GM19452 (cell line): ENCODE data around the gene PET100.

Experiments
- ATAC-seq: cut with Tn5 transposase; IDR thresholded peaks from one replicate; pipeline ENCODE4 v1.9.1; 2021; ENCODE audit not compliant: unreplicated experiment

PET100 gene

DNA sequence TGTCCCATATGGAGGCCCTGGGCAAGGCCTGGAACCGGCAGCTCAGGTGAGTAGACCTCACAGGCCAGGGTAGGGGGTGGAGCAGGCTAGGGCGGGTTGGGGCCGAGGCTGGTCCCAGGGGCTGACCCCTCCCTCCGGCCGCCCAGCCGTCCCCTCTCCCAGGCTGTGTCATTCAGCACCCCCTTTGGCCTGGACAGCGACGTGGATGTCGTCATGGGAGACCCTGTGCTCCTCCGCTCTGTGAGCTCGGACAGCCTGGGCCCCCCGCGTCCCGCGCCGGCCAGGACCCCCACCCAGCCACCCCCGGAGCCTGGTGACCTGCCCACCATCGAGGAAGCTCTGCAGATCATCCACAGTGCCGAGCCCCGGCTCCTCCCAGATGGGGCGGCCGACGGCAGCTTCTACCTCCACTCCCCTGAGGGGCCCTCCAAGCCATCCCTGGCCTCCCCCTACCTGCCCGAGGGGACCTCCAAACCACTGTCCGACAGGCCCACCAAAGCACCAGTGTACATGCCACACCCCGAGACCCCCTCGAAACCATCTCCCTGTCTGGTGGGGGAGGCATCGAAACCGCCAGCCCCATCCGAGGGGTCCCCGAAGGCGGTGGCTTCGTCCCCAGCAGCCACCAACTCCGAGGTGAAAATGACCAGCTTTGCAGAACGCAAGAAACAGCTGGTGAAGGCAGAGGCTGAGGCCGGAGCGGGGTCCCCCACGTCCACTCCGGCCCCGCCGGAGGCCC lies 17.9 kb upstream of the PET100 start:
- no peak for ATAC-seq

DNA sequence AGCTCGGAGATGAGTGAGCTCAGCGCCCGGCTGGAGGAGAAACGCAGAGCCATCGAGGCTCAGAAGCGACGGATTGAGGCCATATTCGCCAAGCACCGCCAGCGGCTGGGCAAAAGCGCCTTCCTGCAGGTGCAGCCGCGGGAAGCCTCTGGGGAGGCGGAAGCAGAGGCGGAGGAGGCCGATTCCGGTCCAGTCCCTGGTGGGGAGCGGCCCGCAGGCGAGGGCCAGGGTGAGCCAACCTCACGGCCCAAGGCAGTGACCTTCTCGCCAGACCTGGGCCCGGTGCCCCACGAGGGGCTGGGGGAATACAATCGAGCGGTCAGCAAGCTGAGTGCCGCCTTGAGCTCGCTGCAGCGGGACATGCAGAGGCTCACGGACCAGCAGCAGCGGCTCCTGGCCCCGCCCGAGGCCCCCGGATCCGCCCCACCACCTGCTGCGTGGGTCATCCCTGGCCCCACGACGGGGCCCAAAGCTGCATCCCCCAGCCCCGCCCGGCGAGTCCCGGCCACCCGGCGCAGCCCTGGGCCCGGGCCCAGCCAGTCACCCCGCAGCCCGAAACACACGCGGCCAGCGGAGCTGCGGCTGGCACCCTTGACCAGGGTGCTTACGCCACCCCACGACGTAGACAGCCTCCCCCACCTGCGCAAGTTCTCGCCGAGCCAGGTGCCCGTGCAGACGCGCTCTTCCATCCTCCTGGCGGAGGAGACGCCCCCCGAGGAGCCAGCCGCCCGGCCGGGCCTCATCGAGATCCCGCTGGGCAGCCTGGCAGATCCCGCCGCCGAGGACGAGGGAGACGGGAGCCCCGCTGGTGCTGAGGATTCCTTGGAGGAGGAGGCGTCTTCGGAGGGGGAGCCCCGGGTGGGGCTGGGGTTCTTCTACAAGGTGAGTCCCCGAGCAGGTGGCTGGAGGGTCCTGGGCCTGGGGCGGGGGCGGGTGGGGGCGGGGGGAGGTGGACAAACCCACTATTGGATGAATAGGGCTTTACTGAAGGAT lies 17.0 kb upstream of the PET100 start:
- ATAC-seq: no peak

DNA sequence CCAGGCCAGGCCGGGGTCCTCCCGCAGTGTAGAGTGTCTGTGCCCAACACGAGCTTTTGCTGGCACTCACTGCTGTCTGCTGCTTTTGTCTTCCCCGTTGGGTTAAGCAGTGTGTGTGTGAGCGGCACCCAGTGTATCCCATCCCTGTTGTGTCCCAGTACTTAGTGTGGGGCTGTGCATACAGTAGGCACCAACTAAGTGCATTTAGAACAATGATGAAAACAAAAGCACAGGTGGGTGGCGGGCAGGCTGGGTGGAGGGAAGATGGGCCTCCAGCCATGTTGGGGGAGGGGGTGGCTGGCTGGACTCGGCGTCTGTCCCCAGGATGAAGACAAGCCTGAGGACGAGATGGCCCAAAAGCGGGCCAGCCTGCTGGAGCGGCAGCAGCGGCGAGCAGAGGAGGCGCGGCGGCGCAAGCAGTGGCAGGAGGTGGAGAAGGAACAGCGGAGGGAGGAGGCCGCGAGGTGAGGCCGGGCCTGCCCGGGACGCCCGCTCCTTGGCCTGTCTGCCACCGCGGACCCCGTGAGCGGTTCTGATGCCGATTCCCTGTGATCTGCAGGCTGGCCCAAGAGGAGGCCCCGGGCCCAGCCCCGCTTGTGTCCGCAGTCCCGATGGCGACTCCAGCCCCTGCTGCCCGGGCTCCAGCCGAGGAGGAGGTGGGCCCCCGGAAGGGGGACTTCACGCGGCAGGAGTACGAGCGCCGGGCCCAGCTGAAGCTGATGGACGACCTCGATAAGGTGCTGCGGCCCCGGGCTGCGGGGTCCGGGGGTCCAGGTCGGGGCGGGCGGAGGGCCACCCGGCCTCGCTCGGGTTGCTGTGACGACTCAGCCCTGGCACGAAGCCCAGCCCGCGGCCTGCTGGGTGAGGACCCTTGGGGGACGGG lies 14.5 kb upstream of the PET100 start:
- ATAC-seq: no peak

DNA sequence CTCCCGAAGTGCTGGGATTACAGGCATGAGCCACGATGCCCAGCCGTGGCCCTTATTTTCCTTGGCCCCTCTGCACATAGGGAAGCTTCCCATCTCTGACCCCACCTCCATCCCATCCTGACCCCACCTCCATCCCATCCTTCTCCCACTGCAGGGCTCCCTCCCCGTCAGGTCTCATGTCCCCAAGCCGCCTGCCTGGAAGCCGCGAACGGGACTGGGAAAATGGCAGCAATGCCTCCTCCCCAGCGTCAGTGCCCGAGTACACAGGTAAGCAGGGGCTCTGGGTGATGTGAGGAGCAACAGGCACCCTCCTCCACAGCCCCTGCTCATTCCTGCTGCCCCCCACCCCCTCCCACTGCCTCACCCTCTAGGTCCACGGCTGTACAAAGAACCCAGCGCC lies 12.4 kb upstream of the PET100 start:
- no peak for ATAC-seq

DNA sequence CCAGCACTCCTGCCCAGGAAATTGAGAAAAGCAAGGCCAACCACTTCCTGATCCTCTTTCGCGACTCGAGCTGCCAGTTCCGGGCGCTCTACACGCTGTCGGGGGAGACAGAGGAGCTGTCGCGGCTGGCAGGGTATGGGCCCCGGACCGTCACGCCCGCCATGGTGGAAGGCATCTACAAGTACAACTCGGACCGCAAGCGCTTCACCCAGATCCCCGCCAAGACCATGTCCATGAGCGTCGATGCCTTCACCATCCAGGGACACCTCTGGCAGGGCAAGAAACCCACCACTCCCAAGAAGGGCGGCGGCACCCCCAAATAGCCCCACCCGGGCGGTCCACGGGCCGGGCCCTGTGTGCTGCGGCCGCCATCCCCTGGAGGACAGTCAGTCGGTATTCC lies 11.9 kb upstream of the PET100 start:
- no peak for ATAC-seq

DNA sequence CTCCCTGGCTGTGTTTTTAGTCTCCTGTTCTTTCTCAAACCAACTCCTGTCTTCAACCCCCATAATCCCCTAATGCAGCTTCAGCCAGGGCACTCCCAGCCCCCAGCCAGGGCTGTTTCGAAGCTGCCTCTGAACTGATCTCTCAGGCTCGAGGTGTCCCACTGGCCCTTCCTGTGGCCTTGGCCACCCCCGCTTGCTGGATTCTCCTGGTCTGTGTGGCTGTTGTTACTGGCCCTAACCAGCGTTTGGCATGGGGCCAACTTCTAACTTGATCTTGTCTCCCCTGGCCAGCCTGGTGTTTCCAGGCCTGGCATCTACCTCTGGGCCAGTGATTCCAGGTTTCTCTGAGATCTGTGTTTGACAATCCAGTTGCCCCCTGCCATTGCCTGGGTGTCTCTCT lies 11.2 kb upstream of the PET100 start:
- ATAC-seq: no peak

DNA sequence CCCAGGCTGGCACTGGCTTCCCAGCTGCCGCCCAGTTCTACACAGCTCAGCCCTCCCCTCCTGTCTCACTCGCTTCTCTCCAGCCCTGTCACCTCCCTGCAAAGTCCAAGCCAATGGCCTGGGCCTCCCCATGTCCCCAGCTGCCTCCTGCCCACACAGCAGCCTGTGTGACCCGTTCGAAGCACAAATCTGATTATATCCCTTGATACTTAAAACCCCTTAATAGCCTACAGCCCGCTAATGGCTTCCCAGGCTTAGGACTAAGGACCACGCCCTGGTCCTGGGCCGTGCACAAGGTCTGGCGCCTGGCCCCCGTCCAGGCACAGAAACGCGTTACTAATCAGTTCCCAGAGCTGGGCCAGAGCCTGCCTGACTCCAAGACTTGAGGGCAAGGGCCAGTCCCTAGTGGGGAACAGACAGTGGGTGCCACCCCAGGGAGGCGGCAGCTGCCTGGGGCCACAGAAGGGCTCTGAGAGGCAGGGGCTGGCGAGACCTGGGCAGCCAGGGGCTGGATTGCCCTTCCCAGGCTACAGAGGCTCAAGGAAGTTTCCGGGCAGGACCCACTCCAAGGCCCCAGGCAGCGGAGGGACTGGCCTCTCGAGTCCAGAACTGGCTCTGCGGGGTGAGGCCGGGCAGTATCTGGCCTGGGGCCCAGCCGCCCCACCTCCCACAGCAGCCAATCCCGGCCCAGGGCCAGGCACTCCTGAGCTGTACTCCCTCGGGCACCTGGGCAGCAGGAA lies 10.7 kb upstream of the PET100 start:
- no peak for ATAC-seq

DNA sequence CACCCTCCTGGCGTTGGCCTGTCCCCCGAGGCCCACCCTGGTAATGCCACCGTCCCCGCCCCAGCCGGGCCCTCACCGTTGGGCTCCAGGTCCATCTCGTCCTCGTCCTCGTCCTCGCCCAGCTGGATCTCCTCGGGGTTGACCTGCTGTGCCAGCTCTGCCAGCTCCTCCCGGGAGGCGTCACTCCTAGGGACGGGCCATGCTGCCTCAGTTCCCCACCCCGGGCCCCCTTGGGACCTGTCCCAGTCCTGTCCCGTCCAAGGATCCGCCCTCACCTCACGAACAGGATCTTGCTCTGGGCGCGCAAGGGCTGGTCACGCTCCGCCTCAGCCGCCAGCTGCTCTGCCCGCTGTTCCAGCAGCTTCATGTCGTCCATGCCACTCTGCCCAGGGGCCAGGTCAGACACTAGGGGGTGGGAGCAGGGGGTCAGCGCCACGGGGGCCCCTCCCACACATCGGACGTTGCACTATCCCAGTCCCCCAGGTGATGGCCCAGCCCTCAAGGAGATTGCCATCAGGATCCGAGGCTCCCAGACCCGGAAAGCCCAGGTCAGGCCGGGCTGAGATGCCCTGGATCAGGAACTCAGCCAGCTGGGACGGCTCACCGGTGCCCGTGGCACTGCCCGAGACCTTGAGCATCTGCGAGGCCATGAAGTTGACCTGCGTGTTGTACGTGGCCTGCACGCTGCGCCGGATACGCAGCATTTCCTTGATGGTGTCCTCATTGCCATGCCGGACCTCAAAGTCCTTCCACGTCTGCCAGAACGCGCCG lies 9.7 kb upstream of the PET100 start:
- ATAC-seq: no peak

DNA sequence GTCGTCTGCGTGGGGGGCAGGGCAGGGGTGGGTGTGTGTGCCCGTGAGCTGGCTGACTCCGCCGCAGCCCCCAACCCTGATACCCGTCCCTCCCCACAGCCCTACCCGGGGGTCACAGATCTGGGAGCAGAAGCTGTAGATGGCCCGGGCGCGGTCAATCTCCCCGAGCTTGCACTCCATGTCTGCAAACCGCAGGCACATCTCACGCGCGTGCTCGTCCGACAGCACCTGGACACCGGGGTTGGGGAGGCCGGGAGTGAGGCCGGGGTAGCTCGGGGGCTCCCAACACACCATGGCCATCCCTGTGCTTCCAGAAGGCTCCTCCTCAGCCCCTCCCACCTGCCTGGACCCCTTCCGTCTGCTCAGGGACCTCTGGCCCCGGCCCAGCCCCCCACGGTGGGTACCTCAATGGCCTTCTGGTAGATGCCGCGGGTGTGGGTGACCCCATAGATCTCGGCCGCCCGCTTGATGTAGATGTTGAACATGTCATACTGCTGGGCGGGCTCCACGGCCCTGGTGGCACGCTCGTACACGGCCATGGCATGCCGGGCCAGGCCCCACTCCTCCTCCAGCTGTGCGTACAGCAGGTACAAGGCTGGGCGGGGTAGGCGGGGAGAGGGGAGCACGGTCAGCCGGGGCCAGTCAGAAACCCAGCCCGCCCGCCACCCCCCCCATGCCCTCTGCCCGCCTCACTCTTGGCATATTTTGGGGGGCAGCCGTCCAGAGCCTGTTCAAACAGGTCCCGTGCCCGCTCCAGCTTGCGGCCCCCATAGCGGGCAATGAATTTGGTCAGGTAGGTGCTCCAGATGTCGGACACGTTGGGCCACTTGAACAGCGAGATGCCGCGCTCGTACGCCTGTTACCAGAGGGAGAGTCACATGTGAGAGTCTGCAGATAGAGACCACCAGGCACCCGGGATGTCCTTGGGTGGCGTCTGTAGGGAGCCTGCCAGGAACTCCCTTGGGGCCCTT lies 8.9 kb upstream of the PET100 start:
- no peak for ATAC-seq

DNA sequence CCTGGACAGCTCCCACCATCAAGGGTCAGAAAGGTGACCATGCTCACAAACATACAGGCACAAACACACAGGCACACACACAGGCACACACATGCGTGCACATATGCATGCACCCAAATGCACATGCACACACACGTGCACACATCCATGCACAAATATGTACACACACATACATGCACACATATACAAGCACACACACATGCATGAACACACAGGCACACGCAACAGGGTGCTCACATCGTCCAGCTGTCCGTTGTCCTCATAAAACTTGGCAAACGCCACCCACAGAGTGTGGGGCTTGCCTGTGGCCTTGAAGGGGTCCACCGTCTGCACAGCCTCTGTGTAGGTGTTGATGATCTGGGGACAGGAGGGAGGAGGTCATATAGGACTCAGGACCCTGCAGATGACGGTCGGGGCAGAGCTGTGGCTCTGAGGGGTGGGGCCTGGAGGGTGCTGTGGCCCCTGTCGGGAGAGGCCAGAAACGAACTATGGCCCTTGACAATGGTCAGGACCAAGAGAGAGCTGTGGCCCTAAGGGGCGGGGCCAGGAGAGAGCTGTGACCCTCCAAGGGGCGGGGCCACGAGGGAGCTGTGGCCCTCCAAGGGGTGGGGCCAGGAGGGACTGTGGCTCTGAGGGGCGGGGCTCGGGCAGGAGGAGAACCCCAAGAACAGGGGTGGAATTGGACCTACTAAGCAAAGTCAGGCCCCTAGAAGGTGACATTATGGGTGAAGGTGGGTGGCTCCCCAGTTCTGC lies 6.5 kb upstream of the PET100 start:
- no peak for ATAC-seq

DNA sequence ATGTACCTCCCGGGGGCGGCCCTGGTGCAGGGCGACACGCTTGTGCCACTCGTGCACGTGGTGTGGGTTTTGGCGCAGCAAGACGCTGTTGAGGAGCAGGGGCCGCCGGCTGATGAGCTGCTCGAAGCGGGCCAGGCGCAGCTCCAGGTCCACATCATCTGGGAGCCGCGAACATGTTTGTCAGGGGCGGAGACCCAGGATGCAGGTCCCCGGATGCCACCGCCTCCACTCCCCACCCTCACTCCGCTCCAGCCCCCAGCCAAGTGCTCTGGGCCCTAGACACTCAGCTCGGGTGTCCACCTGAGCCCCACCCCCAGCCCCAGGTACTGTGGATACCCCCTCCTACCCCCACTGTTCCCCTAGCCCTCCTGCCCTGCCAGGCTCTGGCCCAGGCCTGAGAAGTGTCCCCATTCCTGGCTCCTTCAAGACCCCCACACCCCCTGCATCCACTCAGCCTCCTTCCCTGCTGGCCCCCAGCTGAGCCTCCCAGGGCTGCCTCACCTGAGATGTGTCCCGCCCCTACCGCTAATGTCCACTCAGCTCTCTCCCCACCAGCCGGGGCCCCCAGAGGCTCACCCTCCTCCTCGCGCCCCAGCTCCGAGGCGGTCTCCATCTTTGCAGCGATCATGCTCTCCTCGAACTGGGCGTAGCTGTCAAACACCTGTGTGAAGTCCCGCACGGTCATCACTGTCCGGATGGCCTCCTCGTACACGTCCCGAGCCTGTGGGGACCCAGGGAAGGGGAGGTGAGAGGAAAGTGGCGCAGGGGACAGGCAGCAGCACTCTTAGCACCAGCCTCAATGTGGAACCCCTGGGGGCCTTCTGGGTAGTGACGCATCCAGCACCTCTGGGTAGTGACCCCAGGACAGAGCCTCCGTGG lies 5.6 kb upstream of the PET100 start:
- ATAC-seq: no peak

DNA sequence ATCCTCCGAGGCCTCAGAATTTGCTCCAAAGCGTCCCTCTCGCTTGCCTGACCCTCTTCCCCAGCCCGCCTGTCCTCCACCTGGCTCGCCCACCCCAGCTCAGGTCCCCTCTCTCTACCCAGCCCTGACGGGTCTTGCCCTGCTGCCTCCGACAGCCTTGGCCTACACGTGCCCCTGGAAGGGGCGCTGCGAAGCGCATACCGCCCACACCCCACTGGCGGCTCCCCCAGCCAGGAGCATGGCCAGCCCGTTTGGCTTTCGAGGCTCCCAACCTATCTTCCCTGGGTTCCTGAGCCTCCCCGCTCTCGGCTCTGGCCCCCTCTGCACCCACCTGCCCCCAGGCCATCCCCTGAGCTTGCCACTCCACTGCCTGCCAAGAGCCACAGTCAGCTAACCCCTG lies 4.8 kb upstream of the PET100 start:
- no peak for ATAC-seq

DNA sequence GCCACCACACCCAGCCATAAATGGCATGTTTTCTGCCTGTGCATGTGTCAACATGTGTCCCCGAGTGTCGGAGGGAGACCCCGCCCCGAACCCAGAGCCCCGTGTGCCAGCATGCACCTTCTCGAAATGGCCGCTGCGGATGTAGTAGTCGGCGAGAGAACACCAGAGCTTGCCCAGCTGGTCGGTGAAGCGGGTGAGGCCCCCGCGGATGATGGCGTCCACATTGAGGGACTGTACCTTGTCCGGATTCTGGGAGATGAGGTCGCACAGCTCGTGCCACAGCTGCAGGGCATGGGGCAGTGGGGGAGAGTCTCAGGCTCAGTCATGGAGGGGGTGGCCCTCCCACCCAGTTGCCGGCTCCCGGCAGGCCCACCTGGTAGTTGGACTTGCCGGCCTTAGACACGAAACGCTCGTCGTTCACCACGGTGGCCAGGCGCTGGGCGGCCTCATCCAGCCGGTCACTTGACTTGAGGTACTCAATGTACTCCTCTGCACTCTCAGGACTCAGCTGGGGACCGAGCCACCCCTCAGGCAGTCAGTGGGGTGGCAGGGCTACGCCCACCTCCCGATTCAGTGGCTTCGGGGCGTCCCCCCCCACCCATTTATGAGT lies 3.7 kb upstream of the PET100 start:
- ATAC-seq: no peak

DNA sequence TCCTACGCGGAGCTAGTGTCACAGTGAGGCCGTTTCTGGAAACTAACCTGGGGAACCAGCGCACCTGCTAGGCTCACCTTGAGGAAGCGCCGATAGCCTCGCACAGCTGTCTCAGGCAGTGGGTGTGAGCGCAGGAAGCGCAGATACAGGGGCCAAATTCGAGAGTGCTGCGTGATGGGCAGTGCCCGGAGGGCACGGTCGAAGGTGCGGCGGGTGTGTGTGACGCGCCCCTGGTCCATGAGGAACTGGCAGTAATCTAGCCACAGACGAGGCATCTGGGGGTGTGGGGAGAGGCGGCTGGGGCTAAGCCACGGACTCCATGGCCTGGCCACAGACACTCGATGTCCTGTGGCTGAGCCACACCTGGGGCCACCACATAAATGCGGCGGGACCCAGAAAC lies 2.4 kb upstream of the PET100 start:
- no peak for ATAC-seq

DNA sequence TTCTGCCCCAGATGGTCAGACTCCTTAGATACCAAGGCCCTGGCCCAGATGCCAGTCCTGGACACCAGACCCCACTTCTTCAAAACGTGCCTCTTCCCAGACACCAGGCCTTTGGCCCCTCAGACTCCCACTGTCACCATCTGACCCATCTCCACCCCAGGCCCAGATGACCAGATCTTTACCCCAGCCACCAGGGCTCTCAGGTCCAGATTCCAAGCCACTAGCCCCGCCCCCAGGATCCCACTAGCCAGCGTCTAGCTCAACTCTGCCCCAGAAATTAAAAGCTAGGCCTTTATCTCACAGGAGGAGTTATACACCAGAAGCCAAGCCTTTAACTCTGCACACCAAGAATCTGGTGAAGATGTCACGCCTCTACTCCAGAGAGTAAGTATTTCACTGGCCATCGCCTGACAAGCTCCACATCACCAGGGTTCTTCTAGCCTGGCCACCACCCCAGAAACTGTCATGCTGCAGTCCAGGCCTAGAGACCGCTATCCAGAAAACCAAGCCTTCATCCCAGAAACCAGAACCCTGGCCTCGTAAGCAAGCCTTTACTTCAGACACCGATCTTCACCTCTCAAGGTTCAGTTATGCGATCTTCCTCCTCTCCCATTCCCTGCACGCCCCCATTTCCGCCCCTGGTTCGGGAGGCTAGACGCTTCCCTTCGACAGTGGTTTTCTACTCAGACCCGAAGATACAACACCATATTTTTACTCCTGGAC lies 843 bp upstream of the PET100 start:
- no peak for ATAC-seq

DNA sequence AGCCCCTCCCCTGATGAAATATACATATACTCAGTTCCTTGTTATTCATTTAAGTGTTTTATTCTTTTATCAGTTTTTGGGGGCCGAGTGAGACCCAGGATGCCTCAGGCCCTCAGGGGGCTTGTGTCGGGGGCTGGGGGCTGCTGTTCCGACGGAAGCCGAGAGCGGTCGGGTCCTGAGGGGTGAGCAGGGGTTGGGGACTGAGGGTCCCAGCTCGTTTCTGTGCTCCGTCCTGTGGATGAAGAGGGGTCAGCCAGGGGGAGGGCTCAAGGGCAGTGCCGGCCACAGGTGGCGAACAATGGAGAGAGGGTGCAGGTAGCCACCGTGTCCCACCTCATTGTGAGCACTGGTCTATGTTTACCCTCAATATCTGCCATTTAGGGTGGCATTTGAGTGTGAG lies 2.0 kb downstream of the PET100 start:
- ATAC-seq: no peak
